ENCODE results near the gene CHCHD6. TPM values are rescaled to one million over a fixed set of nuclear protein-coding genes. Genes with fewer than 3 reads are reported as not detected.

The CHCHD6 gene
- total RNA-seq, 1 donor from 2014 or later = 13.1 TPM

DNA sequence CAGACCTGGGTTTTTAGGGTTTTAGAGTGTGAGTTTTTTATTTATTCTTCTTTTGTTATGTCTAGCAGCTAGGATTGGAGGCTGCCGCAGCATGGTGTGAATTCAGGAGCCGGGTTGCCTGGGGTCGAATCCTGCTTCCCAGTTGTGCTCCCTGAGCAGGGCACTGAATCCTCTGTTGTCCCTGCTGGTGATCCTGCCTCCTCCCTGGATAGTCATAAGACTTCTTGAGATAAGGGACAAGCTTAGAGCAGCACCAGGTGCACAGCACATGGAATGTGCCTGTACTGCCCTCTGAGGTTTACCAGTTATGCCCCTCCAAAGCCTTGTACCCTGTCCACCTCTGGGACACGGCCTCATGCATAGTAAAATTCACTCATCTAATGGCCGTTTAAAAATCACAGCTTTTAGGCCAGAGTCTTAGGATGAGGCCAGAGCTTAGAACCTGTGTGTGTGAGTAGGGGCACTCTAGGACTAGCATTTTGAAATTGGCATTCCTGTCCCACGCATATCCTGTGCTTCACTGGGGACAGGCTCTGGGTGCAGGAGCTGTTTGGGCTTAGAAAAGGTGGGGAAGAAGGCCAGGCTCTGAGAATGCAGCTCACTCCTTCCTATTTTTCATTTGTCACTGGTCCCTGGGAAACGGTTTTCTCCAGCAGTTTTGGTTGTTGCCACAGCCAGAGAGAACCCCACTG is 47.7 kb downstream of the CHCHD6 start:
- Mint-ChIP-seq H3K36me3 (ENCODE audit: unreplicated experiment) (no peaks in the 10 kb centered on the region), H3K27me3 (ENCODE audit: unreplicated experiment) (no peaks in the 10 kb centered on the region), H3K4me1 (ENCODE audit: unreplicated experiment) (peaks cover 43% of the 10 kb centered on the region), H3K9me3 (ENCODE audit: unreplicated experiment) (no peaks in the 10 kb centered on the region), H3K4me3 (ENCODE audit: unreplicated experiment) (no peak overlapping the region), H3K27ac (ENCODE audit: unreplicated experiment) (no peak overlapping the region)
- DNase-seq (ENCODE audit: extremely low spot score, unreplicated experiment) = peak; percentile 74
- TF ChIP-seq, protein P1, sequence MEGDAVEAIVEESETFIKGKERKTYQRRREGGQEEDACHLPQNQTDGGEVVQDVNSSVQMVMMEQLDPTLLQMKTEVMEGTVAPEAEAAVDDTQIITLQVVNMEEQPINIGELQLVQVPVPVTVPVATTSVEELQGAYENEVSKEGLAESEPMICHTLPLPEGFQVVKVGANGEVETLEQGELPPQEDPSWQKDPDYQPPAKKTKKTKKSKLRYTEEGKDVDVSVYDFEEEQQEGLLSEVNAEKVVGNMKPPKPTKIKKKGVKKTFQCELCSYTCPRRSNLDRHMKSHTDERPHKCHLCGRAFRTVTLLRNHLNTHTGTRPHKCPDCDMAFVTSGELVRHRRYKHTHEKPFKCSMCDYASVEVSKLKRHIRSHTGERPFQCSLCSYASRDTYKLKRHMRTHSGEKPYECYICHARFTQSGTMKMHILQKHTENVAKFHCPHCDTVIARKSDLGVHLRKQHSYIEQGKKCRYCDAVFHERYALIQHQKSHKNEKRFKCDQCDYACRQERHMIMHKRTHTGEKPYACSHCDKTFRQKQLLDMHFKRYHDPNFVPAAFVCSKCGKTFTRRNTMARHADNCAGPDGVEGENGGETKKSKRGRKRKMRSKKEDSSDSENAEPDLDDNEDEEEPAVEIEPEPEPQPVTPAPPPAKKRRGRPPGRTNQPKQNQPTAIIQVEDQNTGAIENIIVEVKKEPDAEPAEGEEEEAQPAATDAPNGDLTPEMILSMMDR (IDR thresholded peaks at IDR 0.05) = no peak

DNA sequence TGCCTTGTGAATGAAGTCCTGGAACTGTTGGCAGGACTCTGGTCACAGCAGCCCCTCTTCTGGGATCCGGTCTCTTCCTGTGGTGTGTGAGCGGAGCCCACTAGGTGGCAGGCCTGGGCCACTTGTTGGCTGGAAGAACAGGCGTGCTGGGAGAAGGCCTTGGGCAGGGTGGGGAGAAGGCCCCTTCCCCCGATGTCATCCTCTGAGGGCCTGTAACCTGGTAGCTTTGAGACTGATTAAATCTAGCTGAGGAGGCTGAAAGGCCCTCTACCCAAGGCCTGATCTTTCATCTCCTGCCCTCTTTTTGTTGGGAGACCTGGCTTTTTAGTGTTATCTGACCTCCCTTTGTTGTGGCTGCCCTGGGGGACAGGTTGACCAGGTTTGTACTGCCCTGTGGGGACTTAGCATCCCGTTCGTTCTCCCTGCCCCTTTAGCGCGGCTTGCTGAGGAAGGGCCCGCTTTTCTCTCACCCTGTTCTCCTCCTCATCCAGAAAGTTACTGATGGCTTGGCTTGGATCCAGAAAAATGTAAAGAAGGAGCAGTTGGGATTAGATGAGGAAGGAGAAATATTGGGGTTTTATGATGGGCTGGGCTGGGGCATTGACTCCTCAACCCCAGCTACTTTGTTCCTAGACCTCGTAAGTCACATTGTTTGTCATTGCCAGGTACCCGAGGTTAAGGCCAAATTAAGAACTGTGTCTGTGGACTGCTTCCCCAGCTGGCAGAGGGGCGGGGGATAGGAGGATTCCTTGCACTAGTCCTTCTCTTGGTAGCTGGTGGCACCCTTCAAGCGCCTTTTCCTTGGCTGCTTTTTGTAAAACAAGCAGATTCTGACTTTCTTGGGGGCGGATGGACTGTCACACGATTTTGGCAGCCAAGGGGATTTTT is 48.5 kb downstream of the CHCHD6 start:
- Mint-ChIP-seq H3K4me1 (ENCODE audit: unreplicated experiment) (peaks cover 38% of the 10 kb centered on the region), H3K27ac (ENCODE audit: unreplicated experiment) (peak overlapping the region; percentile 37), H3K36me3 (ENCODE audit: unreplicated experiment) (no peaks in the 10 kb centered on the region), H3K27me3 (ENCODE audit: unreplicated experiment) (no peaks in the 10 kb centered on the region), H3K4me3 (ENCODE audit: unreplicated experiment) (no peak overlapping the region), H3K9me3 (ENCODE audit: unreplicated experiment) (no peaks in the 10 kb centered on the region)
- TF ChIP-seq, protein P1 (IDR thresholded peaks at IDR 0.05) = peak; percentile 97
- DNase-seq (ENCODE audit: extremely low spot score, unreplicated experiment) = peak; percentile 92

DNA sequence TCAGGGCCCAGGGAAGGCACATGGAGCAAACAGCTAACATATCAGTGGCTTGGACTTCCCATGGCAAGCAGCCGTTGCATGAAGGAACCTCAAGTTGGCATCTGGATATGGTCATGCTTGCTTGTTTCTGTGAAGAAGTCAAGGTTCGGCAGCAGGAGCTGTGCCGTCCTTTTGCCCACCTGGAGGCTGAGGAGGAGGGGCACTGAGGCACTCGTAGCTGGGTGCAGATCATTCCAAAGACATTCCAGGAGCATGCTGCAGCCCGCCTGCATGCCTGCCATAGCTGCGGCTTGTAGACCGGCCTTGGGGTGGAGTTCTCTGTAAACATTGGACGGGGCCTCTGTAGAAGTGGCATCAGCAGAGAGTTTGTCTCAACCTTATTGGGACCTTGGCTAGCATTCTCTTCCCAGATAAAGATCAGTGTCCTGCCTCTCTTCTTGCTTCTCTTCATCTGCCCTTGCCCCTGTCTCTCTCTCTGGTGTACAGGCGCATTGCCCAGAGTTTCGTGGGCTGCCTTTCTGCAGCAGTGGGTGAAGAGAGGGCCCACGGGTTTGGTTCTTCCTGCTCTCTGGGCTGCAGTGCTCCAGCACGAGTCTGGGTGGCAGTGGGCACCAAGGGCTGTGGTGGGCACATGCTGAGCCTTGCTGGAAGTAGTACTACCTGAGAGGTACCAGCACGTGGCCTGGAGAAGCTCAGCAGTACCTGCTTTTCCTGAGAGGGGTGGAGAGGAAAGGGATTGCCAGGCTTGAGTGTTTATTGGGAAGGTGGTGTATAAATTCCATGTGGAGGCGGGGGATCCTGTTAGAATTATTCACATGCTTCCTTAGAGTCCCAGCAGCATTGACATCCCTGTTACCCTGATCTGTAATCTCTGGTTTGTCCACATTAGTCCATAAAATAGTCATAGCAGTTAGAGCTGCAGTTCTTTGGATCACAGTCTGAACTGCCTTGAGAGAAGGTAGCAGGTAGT is 49.4 kb downstream of the CHCHD6 start:
- H3K4me3 Mint-ChIP-seq (ENCODE audit: unreplicated experiment) = no peak overlapping the region
- H3K36me3 Mint-ChIP-seq (ENCODE audit: unreplicated experiment) = no peaks in the 10 kb centered on the region
- peak overlapping the region; percentile 37 for H3K27ac Mint-ChIP-seq (ENCODE audit: unreplicated experiment)
- TF ChIP-seq, protein P1 (IDR thresholded peaks at IDR 0.05) = peak; percentile 3
- peaks cover 38% of the 10 kb centered on the region for H3K4me1 Mint-ChIP-seq (ENCODE audit: unreplicated experiment)
- no peaks in the 10 kb centered on the region for H3K9me3 Mint-ChIP-seq (ENCODE audit: unreplicated experiment)
- DNase-seq (ENCODE audit: extremely low spot score, unreplicated experiment) = peak; percentile 76
- no peaks in the 10 kb centered on the region for H3K27me3 Mint-ChIP-seq (ENCODE audit: unreplicated experiment)

DNA sequence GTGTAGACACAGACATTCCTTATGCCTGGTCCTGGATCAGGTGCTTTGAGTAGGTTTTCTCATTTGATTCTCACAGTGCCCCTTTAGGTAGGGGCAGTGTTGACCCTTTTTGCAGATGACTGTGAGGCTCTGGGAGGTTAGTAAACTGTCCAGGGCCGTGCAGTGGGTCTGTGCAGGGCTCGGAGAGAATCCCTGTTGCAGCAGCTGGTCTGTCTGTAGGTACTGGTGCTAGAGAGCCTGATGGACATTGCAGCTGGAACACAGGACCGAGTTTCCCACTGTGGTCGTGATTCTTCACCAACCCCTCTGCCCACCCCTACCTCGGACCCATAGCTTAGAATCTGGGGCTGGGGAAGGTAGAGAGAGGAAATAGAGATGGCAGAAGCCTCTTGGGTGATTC is 51.8 kb downstream of the CHCHD6 start:
- no peaks in the 10 kb centered on the region for H3K9me3 Mint-ChIP-seq (ENCODE audit: unreplicated experiment)
- H3K4me3 Mint-ChIP-seq (ENCODE audit: unreplicated experiment) = no peak overlapping the region
- peaks cover 29% of the 10 kb centered on the region for H3K4me1 Mint-ChIP-seq (ENCODE audit: unreplicated experiment)
- H3K27ac Mint-ChIP-seq (ENCODE audit: unreplicated experiment) = no peak overlapping the region
- TF ChIP-seq, protein P1 (IDR thresholded peaks at IDR 0.05) = no peak
- no peaks in the 10 kb centered on the region for H3K27me3 Mint-ChIP-seq (ENCODE audit: unreplicated experiment)
- no peak for DNase-seq (ENCODE audit: extremely low spot score, unreplicated experiment)
- no peaks in the 10 kb centered on the region for H3K36me3 Mint-ChIP-seq (ENCODE audit: unreplicated experiment)
